Left ventricle myocardium inferior (tissue), 1 donor: Measurements from ENCODE around the gene GLS. TPM values are rescaled to one million over a fixed set of nuclear protein-coding genes. Genes with fewer than 3 reads are reported as not detected.

Experiments used
- DNase-seq: peaks from one replicate; pipeline ENCODE4 v3.0.0-alpha.2; 2020
- H3K27ac ChIP-seq: fragments of 200-600 bp; replicated peaks from 2 replicates; pipeline ENCODE4 v1.8.0; 2021
- H3K27me3 ChIP-seq: fragments of 200-600 bp; 2 replicates; pipeline ENCODE4 v1.8.0; 2021; ENCODE audit warnings: low read depth
- H3K36me3 ChIP-seq: fragments of 200-600 bp; 2 replicates; pipeline ENCODE4 v1.8.0; 2021
- H3K4me1 ChIP-seq: fragments of 200-600 bp; 2 replicates; pipeline ENCODE4 v1.8.0; 2021
- H3K4me3 ChIP-seq: fragments of 200-600 bp; 2 replicates; pipeline ENCODE4 v1.8.0; 2021; ENCODE audit warnings: mild to moderate bottlenecking, moderate library complexity
- H3K9me3 ChIP-seq: fragments of 200-600 bp; replicated peaks from 2 replicates; pipeline ENCODE4 v1.8.0; 2021
- CTCF ChIP-seq: fragments of 200-600 bp; IDR thresholded peaks from 2 replicates; pipeline ENCODE4 v1.8.0; 2021; ENCODE audit warnings: antibody characterized with exemption, mild to moderate bottlenecking, borderline replicate concordance
- intact Hi-C: fragments of 100-400 bp; cut with micrococcal nuclease; formaldehyde crosslinking; loops from one replicate; pipeline ENCODE4 v1.11.0; 2022
- total RNA-seq: library from RNA; stranded (reverse); fragmentation: NEBNext Ultra II Directional; extraction: Animal tissue kit (Norgen Biotek cat#: 25700); gene quantifications from one replicate; pipeline ENCODE4 v1.2.1, GENCODE V29; 2021
- donor health status: DM: no; HTN: yes; CAD: no; lungs with severe emphysema.

The GLS gene
- total RNA-seq, 1 donor from 2014 or later, result 48.4 TPM

DNA sequence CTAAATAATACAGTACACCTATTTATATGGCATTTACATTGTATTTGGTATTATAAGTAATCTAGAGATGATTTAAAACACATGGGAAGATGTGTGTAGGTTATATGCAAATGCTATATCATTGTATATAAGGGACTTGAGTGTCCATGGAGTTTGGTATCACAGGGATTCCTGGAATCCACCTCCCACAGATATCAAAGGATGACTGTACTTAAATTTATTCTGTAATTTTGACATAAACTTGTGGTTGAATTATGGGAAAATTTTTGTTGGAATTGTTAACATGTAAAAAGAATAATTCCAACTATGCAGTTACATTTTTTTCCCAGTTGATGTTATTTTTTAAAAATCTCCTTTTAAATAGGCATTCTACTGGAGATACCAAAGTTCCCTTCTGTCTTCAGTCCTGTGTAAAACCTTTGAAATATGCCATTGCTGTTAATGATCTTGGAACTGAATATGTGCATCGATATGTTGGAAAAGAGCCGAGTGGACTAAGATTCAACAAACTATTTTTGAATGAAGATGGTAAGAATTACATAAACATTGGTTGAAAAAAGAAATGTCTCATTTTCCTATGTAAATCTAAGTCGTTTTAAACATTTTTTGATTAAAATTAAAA is 24.1 kb downstream of the GLS start:
- peaks cover under 1% of the 10 kb centered on the region for H3K4me1 ChIP-seq
- no peak for DNase-seq
- H3K36me3 ChIP-seq, result peaks cover 71% of the 10 kb centered on the region
- intact Hi-C loops, result no loop called here
- H3K4me3 ChIP-seq, result no peak overlapping the region
- H3K9me3 ChIP-seq, result no peaks in the 10 kb centered on the region
- no peak for TF ChIP-seq CTCF
- H3K27ac ChIP-seq, result no peak overlapping the region
- H3K27me3 ChIP-seq, result no peaks in the 10 kb centered on the region

- no peak for TF ChIP-seq CTCF
- DNase-seq, result no peak
- intact Hi-C loops, result no loop called here
- H3K27ac ChIP-seq, result no peak overlapping the region
- no peaks in the 10 kb centered on the region for H3K9me3 ChIP-seq
- no peaks in the 10 kb centered on the region for H3K27me3 ChIP-seq
- peaks cover 52% of the 10 kb centered on the region for H3K36me3 ChIP-seq
- H3K4me1 ChIP-seq, result peaks cover 8% of the 10 kb centered on the region
- no peak overlapping the region for H3K4me3 ChIP-seq
These were observed 27.9 kb downstream of the GLS start for GRCh38 chr2:190908532-190908931.

DNA sequence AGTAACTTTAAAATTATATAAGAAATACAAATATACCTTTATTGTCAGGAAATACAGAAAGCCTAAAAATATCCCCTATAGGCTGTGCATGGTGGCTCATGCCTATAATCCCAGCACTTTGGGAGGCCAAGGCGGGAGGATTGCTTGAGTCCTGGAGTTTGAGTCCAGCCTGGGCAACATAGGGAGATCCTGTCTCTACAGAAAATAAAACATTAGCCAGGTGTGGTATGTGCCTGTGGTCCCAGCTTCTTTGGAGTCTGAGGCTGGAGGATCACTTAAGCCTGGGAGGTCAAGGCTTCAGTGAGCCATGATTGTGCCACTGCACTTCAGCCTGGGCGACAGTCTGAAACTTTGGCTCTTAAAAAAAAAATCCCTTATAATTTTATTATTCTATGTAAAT is 29.1 kb downstream of the GLS start:
- Histone ChIP-seq H3K27me3 (no peaks in the 10 kb centered on the region), H3K9me3 (no peaks in the 10 kb centered on the region), H3K4me1 (peaks cover 8% of the 10 kb centered on the region), H3K4me3 (no peak overlapping the region), H3K27ac (no peak overlapping the region), H3K36me3 (peaks cover 49% of the 10 kb centered on the region)
- intact Hi-C loops, result no loop called here
- DNase-seq, result no peak
- no peak for TF ChIP-seq CTCF

- peaks cover 40% of the 10 kb centered on the region for H3K36me3 ChIP-seq
- TF ChIP-seq CTCF, result no peak
These were observed 29.9 kb downstream of the GLS start for GRCh38 chr2:190910341-190911136.

GRCh38 chr2:190911813-190912212 is 31.2 kb downstream of the GLS start:
- Histone ChIP-seq H3K36me3 (peaks cover 40% of the 10 kb centered on the region), H3K4me3 (no peak overlapping the region), H3K4me1 (peaks cover 8% of the 10 kb centered on the region), H3K9me3 (no peaks in the 10 kb centered on the region), H3K27me3 (no peaks in the 10 kb centered on the region), H3K27ac (no peak overlapping the region)
- intact Hi-C loops, result no loop called here
- TF ChIP-seq CTCF, result no peak
- no peak for DNase-seq

More at GRCh38 chr2:190910341-190911136, 29.9 kb downstream of the GLS start:
- Histone ChIP-seq H3K27ac (no peak overlapping the region), H3K27me3 (no peaks in the 10 kb centered on the region), H3K9me3 (no peaks in the 10 kb centered on the region), H3K4me1 (peaks cover 8% of the 10 kb centered on the region), H3K4me3 (no peak overlapping the region)
- intact Hi-C loops, result no loop called here
- no peak for DNase-seq
